A673 (cell line): Measurements from ENCODE around the gene DSCAML1. TPM values are rescaled to one million over a fixed set of nuclear protein-coding genes. Genes with fewer than 3 reads are reported as not detected.

Source experiments
- BruUV-seq: library from RNA; stranded (reverse); fragments of 400-500 nt; replicated peaks from 2 replicates; lab custom pipeline; 2021; lab: Mats Ljungman, UMichigan
- CTCF ChIA-PET: fragments of 300-600 bp; sonication (Branson Sonifier 250); formaldehyde crosslinking; loops from one replicate; lab custom pipeline; 2022; ENCODE audit warnings: antibody characterized with exemption; lab: Charles Lee
- POLR2A ChIA-PET: fragments of 300-600 bp; sonication (Branson Sonifier 250); formaldehyde crosslinking; loops from one replicate; lab custom pipeline; 2022; ENCODE audit warnings: antibody characterized with exemption; ENCODE audit not compliant: low non-redundant PET; lab: Charles Lee
- DNase-seq: peaks from one replicate; pipeline ENCODE4 v3.0.0-alpha.2; 2015; ENCODE audit warnings: low spot score
- H3K27ac ChIP-seq: fragments of 200-600 bp; sonication (generic); 2 replicates; pipeline ENCODE4 v1.5.1; 2016; ENCODE audit warnings: mixed run types, low read depth, mild to moderate bottlenecking, mixed read lengths, antibody characterized with exemption, low read length; ENCODE audit not compliant: poor library complexity, severe bottlenecking
- H3K27me3 ChIP-seq: fragments of 200-600 bp; sonication (generic); replicated peaks from 2 replicates; pipeline ENCODE4 v1.6.1; 2017; ENCODE audit warnings: mixed run types, low read depth, mild to moderate bottlenecking, mixed read lengths, antibody characterized with exemption, low read length; ENCODE audit not compliant: insufficient read depth, poor library complexity
- H3K36me3 ChIP-seq: fragments of 200-600 bp; sonication (generic); 2 replicates; pipeline ENCODE4 v1.6.1; 2016; ENCODE audit warnings: mixed run types, mild to moderate bottlenecking, mixed read lengths, antibody characterized with exemption, low read length; ENCODE audit not compliant: insufficient read depth, poor library complexity, severe bottlenecking
- H3K4me1 ChIP-seq: fragments of 200-600 bp; sonication (generic); 2 replicates; pipeline ENCODE4 v1.6.1; 2017; ENCODE audit warnings: mixed run types, mild to moderate bottlenecking, mixed read lengths, antibody characterized with exemption, low read length; ENCODE audit not compliant: insufficient read depth, poor library complexity, severe bottlenecking
- H3K4me3 ChIP-seq: fragments of 200-600 bp; sonication (generic); 2 replicates; pipeline ENCODE4 v1.5.1; 2016; ENCODE audit warnings: low read depth, mixed run types, mild to moderate bottlenecking, mixed read lengths, low read length; ENCODE audit not compliant: poor library complexity, severe bottlenecking
- H3K9me3 ChIP-seq: fragments of 200-600 bp; sonication (generic); 2 replicates; pipeline ENCODE4 v1.6.1; 2016; ENCODE audit warnings: mixed run types, low read depth, mild to moderate bottlenecking, mixed read lengths, antibody characterized with exemption, low read length; ENCODE audit not compliant: poor library complexity, severe bottlenecking
- CTCF ChIP-seq: fragments of 300-800, 200-600 bp; sonication (generic); conservative IDR thresholded peaks from 2 replicates; pipeline ENCODE4 v1.5.1; 2017; ENCODE audit warnings: low read depth, mild to moderate bottlenecking, antibody characterized with exemption, low read length, moderate library complexity, mixed read lengths
- EZH2 ChIP-seq: fragments of 200-600 bp; sonication (generic); IDR thresholded peaks from 2 replicates; pipeline ENCODE4 v1.6.1; 2017; ENCODE audit warnings: borderline replicate concordance, low read depth, mild to moderate bottlenecking, mixed read lengths, antibody characterized with exemption, low read length; ENCODE audit not compliant: poor library complexity, severe bottlenecking
- intact Hi-C: fragments of 100-400 bp; cut with micrococcal nuclease; formaldehyde crosslinking; loops from one replicate; pipeline ENCODE4 v1.10.0; 2022; ENCODE audit not compliant: unreplicated experiment
- total RNA-seq: library from RNA; stranded (reverse); gene quantifications from 2 replicates; pipeline ENCODE4 v1.2.3, GENCODE V29; 2021

DSCAML1 gene
- total RNA-seq, 1 experiment from 2014 or later: not detected

GRCh38 chr11:117509543-117509942 is 287.5 kb downstream of the DSCAML1 start:
- no peaks in the 10 kb centered on the region for H3K9me3 ChIP-seq
- no peaks in the 10 kb centered on the region for H3K36me3 ChIP-seq
- intact Hi-C loops: no loop called here
- no peak for TF ChIP-seq EZH2
- TF ChIP-seq CTCF: no peak
- ChIA-PET POLR2A (no interaction called here), CTCF (no interaction called here)
- no peaks in the 10 kb centered on the region for H3K27me3 ChIP-seq
- H3K4me3 ChIP-seq: no peak overlapping the region
- DNase-seq: no peak
- peaks cover 16% of the 10 kb centered on the region for H3K4me1 ChIP-seq
- no TSS peak for BruUV-seq
- no peak overlapping the region for H3K27ac ChIP-seq

GRCh38 chr11:117506971-117507370 is 290.0 kb downstream of the DSCAML1 start:
- no peak for DNase-seq
- POLR2A ChIA-PET: no interaction called here
- CTCF ChIA-PET: no interaction called here

GRCh38 chr11:117505285-117505970 is 291.6 kb downstream of the DSCAML1 start:
- Histone ChIP-seq H3K9me3 (no peaks in the 10 kb centered on the region), H3K4me1 (peaks cover under 1% of the 10 kb centered on the region), H3K36me3 (no peaks in the 10 kb centered on the region), H3K4me3 (no peak overlapping the region), H3K27ac (no peak overlapping the region), H3K27me3 (peaks cover 4% of the 10 kb centered on the region)
- intact Hi-C loops: no loop called here
- CTCF ChIA-PET: no interaction called here
- POLR2A ChIA-PET: no interaction called here
- TF ChIP-seq EZH2: no peak
- no peak for TF ChIP-seq CTCF
- DNase-seq: no peak
- BruUV-seq: no TSS peak

More at GRCh38 chr11:117506971-117507370, 290.0 kb downstream of the DSCAML1 start:
- no TSS peak for BruUV-seq
- H3K27me3 ChIP-seq: no peaks in the 10 kb centered on the region
- no peaks in the 10 kb centered on the region for H3K36me3 ChIP-seq
- TF ChIP-seq CTCF: no peak
- no peak for TF ChIP-seq EZH2
- H3K27ac ChIP-seq: no peak overlapping the region
- peaks cover 16% of the 10 kb centered on the region for H3K4me1 ChIP-seq
- intact Hi-C loops: no loop called here
- H3K4me3 ChIP-seq: no peak overlapping the region
- no peaks in the 10 kb centered on the region for H3K9me3 ChIP-seq
